ENCODE measurements around the gene KRTAP10-12. TPM values are rescaled to one million over a fixed set of nuclear protein-coding genes. Genes with fewer than 3 reads are reported as not detected.

The KRTAP10-12 gene
- total and polyA plus RNA-seq, 3 donors from 2014 or later, result not detected

DNA sequence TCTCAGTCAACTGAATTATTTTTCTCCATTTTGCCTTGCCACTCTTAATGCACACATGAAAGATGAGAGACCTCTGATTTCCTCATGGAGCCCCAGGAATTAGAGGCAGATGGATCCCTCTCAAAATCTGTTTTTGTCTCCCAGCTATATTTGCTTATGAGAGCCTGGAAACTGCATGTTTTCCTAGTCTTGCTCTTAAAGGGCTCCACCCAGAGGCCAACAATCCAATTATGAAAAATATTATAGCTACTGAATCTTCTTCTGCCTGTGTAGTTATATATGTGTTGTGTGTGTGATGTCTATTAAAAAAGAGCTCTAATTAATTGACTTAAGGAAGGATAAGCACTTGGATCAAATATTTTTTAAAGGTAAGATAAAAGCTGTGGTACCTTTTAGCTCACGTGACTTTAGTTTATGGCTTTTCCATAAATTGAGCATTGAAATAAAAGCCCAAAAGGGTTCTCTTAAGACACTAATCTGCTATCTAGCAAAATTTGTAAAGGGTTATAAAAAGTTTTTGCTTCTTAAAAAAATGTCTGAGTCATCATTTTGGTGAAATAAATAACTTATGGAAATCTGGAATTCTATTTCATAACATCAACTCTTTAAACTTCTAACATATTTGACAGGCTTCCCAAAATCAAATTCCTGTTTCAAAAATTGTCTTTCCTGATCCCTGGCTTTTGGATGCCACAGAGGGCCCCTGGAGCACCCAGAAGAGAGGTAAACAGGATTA, 45.6 kb downstream of the KRTAP10-12 start:
- H3K27ac ChIP-seq, result no peak overlapping the region

More for the DNA sequence above, 45.6 kb downstream of the KRTAP10-12 start:
- H3K9me3 ChIP-seq, result peaks cover 4% of the 10 kb centered on the region
- no peaks in the 10 kb centered on the region for H3K4me1 ChIP-seq
- no peak for DNase-seq
- WGBS, 2 donors, result 94% methylated on average over 1 of the region's 1 CpG
- H3K36me3 ChIP-seq (ENCODE audit: low read depth, missing control alignments), result no peaks in the 10 kb centered on the region
- no peak for TF ChIP-seq POLR2A (IDR thresholded peaks at IDR 0.05)
- TF ChIP-seq, protein P1, sequence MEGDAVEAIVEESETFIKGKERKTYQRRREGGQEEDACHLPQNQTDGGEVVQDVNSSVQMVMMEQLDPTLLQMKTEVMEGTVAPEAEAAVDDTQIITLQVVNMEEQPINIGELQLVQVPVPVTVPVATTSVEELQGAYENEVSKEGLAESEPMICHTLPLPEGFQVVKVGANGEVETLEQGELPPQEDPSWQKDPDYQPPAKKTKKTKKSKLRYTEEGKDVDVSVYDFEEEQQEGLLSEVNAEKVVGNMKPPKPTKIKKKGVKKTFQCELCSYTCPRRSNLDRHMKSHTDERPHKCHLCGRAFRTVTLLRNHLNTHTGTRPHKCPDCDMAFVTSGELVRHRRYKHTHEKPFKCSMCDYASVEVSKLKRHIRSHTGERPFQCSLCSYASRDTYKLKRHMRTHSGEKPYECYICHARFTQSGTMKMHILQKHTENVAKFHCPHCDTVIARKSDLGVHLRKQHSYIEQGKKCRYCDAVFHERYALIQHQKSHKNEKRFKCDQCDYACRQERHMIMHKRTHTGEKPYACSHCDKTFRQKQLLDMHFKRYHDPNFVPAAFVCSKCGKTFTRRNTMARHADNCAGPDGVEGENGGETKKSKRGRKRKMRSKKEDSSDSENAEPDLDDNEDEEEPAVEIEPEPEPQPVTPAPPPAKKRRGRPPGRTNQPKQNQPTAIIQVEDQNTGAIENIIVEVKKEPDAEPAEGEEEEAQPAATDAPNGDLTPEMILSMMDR (IDR thresholded peaks at IDR 0.05), result no peak
- no peaks in the 10 kb centered on the region for H3K27me3 ChIP-seq
- H3K4me3 ChIP-seq, result no peak overlapping the region
- intact Hi-C loops (cut with DNase I; ENCODE audit: low total_unique reads), result no loop called here

Small RNA genes within 50 kb of the gene (small RNA-seq; reads per million reads assigned to genes)
- gene KRTAP12-6P, result 0 reads per million in 2 donors

Other genes with a start within 250 kb of the KRTAP10-12 start
- gene LRRC3, start 241.7 kb upstream of the KRTAP10-12 start, total RNA-seq, result 10 to 100 TPM in 1 of 2 donors, 1 to 10 TPM in 1; 8.3 to 11.8 TPM
- 4.9 TPM for gene LRRC3, start 241.7 kb upstream of the KRTAP10-12 start, polyA plus RNA-seq (ENCODE audit: insufficient read depth, low read depth, low replicate concordance)
- not detected for gene KRTAP10-1, start 157.0 kb upstream of the KRTAP10-12 start, total RNA-seq
- gene KRTAP10-1, start 157.0 kb upstream of the KRTAP10-12 start, polyA plus RNA-seq (ENCODE audit: insufficient read depth, low read depth, low replicate concordance), result not detected
- gene KRTAP10-2, start 145.7 kb upstream of the KRTAP10-12 start, total RNA-seq, result not detected
- not detected for gene KRTAP10-2, start 145.7 kb upstream of the KRTAP10-12 start, polyA plus RNA-seq (ENCODE audit: insufficient read depth, low read depth, low replicate concordance)
- not detected for gene KRTAP10-3, start 138.4 kb upstream of the KRTAP10-12 start, total RNA-seq
- gene KRTAP10-3, start 138.4 kb upstream of the KRTAP10-12 start, polyA plus RNA-seq (ENCODE audit: insufficient read depth, low read depth, low replicate concordance), result not detected
- gene KRTAP10-4, start 123.4 kb upstream of the KRTAP10-12 start, total RNA-seq, result under 1 TPM in 1 of 2 donors, not detected in 1; 0.24 TPM
- not detected for gene KRTAP10-4, start 123.4 kb upstream of the KRTAP10-12 start, polyA plus RNA-seq (ENCODE audit: insufficient read depth, low read depth, low replicate concordance)
- gene KRTAP10-5, start 116.6 kb upstream of the KRTAP10-12 start, total RNA-seq, result not detected
- gene KRTAP10-5, start 116.6 kb upstream of the KRTAP10-12 start, polyA plus RNA-seq (ENCODE audit: insufficient read depth, low read depth, low replicate concordance), result not detected
- gene KRTAP10-6, start 104.7 kb upstream of the KRTAP10-12 start, total RNA-seq, result not detected
- gene KRTAP10-6, start 104.7 kb upstream of the KRTAP10-12 start, polyA plus RNA-seq (ENCODE audit: insufficient read depth, low read depth, low replicate concordance), result not detected
- under 1 TPM in 1 of 2 donors, not detected in 1; 0.31 TPM for gene KRTAP10-7, start 96.6 kb upstream of the KRTAP10-12 start, total RNA-seq
- gene KRTAP10-7, start 96.6 kb upstream of the KRTAP10-12 start, polyA plus RNA-seq (ENCODE audit: insufficient read depth, low read depth, low replicate concordance), result not detected
- not detected for gene KRTAP10-8, start 85.1 kb upstream of the KRTAP10-12 start, total RNA-seq
- gene KRTAP10-8, start 85.1 kb upstream of the KRTAP10-12 start, polyA plus RNA-seq (ENCODE audit: insufficient read depth, low read depth, low replicate concordance), result not detected
- not detected for gene KRTAP10-9, start 70.1 kb upstream of the KRTAP10-12 start, total RNA-seq
- gene KRTAP10-9, start 70.1 kb upstream of the KRTAP10-12 start, polyA plus RNA-seq (ENCODE audit: insufficient read depth, low read depth, low replicate concordance), result not detected
- not detected for gene KRTAP10-10, start 59.8 kb upstream of the KRTAP10-12 start, total RNA-seq
- gene KRTAP10-10, start 59.8 kb upstream of the KRTAP10-12 start, polyA plus RNA-seq (ENCODE audit: insufficient read depth, low read depth, low replicate concordance), result not detected
- gene KRTAP10-11, start 50.8 kb upstream of the KRTAP10-12 start, total RNA-seq, result under 1 TPM in 1 of 2 donors, not detected in 1; 0.37 TPM
- gene KRTAP10-11, start 50.8 kb upstream of the KRTAP10-12 start, polyA plus RNA-seq (ENCODE audit: insufficient read depth, low read depth, low replicate concordance), result not detected
- not detected for gene KRTAP12-4, start 42.5 kb upstream of the KRTAP10-12 start, total RNA-seq
- not detected for gene KRTAP12-4, start 42.5 kb upstream of the KRTAP10-12 start, polyA plus RNA-seq (ENCODE audit: insufficient read depth, low read depth, low replicate concordance)
- not detected for gene KRTAP12-3, start 39.2 kb upstream of the KRTAP10-12 start, total RNA-seq
- gene KRTAP12-3, start 39.2 kb upstream of the KRTAP10-12 start, polyA plus RNA-seq (ENCODE audit: insufficient read depth, low read depth, low replicate concordance), result not detected
- gene KRTAP12-2, start 30.2 kb upstream of the KRTAP10-12 start, total RNA-seq, result under 1 TPM in 1 of 2 donors, not detected in 1; 0.79 TPM
- not detected for gene KRTAP12-2, start 30.2 kb upstream of the KRTAP10-12 start, polyA plus RNA-seq (ENCODE audit: insufficient read depth, low read depth, low replicate concordance)
- gene KRTAP12-1, start 15.0 kb upstream of the KRTAP10-12 start, total RNA-seq, result not detected
- not detected for gene KRTAP12-1, start 15.0 kb upstream of the KRTAP10-12 start, polyA plus RNA-seq (ENCODE audit: insufficient read depth, low read depth, low replicate concordance)
- under 1 TPM; 0.55 to 0.62 TPM for gene TSPEAR, start 14.4 kb downstream of the KRTAP10-12 start, total RNA-seq
- 0.53 TPM for gene TSPEAR, start 14.4 kb downstream of the KRTAP10-12 start, polyA plus RNA-seq (ENCODE audit: insufficient read depth, low read depth, low replicate concordance)
- gene UBE2G2, start 104.6 kb downstream of the KRTAP10-12 start, total RNA-seq, result 10 to 100 TPM; 73.6 to 82.8 TPM
- gene UBE2G2, start 104.6 kb downstream of the KRTAP10-12 start, polyA plus RNA-seq (ENCODE audit: insufficient read depth, low read depth, low replicate concordance), result 38.9 TPM
- gene SUMO3, start 120.9 kb downstream of the KRTAP10-12 start, total RNA-seq, result 10 to 100 TPM; 69.9 to 87.9 TPM
- gene SUMO3, start 120.9 kb downstream of the KRTAP10-12 start, polyA plus RNA-seq (ENCODE audit: insufficient read depth, low read depth, low replicate concordance), result 93.0 TPM
- gene PTTG1IP, start 176.5 kb downstream of the KRTAP10-12 start, total RNA-seq, result 100 to 1,000 TPM; 190 to 195 TPM
- 171 TPM for gene PTTG1IP, start 176.5 kb downstream of the KRTAP10-12 start, polyA plus RNA-seq (ENCODE audit: insufficient read depth, low read depth, low replicate concordance)
- gene ITGB2, start 223.7 kb downstream of the KRTAP10-12 start, total RNA-seq, result 10 to 100 TPM in 1 of 2 donors, 1 to 10 TPM in 1; 5.6 to 29.5 TPM
- gene ITGB2, start 223.7 kb downstream of the KRTAP10-12 start, polyA plus RNA-seq (ENCODE audit: insufficient read depth, low read depth, low replicate concordance), result 27.4 TPM
- gene SLX9, start 242.9 kb downstream of the KRTAP10-12 start, total RNA-seq, result 10 to 100 TPM; 30.8 to 31.9 TPM
- 46.2 TPM for gene SLX9, start 242.9 kb downstream of the KRTAP10-12 start, polyA plus RNA-seq (ENCODE audit: insufficient read depth, low read depth, low replicate concordance)

Data from testis (tissue), 3 donors.